GM21367 (cell line): ENCODE measurements around the gene TDRD9.
"Not testable (repeated sequence)": the region's sequence is repeated elsewhere in the genome, so short reads cannot be mapped to it uniquely, and the experiment has no call there.

Experiments
- ATAC-seq: cut with Tn5 transposase; IDR thresholded peaks from one replicate; pipeline ENCODE4 v1.9.1; 2021; ENCODE audit not compliant: unreplicated experiment

The TDRD9 gene

DNA sequence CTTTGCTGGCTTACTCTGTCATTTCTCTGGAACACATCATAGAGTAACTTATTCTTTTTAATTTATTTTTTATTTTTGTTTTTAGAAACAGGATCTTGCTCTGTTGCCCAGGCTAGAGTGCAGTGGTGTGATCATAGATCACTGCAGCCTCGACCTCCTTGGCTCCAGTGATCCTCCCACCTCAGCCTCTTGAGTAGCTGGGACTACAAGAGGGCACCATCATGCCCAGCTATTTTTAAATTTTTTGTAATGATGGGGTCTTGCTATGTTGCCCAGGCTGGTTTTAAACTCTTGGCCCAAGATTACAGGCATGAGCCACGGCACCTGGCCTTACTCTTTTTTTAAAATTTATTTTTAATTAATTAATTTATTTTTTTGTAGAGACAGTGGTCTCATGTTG lies 46.3 kb downstream of the TDRD9 start:
- no peak for ATAC-seq

DNA sequence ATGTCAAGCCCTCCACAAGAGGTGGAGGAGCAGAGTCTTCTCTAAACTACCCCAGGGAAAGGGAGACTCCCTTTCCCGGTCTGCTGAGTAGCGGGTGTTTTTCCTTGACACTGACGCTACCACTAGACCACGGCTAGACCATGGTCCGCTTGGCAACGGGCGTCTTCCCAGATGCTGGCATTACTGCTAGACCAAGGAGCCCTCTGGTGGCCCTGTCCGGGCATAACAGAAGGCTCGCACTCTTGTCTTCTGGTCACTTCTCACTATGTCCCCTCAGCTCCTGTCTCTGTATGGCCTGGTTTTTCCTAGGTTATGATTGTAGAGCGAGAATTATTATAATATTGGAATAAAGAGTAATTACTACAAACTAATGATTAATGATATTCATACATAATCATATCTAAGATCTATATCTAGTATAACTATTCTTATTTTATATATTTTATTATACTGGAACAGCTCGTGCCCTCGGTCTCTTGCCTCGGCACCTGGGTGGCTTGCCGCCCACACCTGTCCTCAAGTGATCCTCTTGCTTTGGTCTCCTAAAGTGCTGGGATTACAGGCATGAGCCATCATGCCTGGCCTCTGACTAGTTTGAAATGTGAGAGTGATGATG lies 52.5 kb downstream of the TDRD9 start:
- not testable (repeated sequence) for ATAC-seq

DNA sequence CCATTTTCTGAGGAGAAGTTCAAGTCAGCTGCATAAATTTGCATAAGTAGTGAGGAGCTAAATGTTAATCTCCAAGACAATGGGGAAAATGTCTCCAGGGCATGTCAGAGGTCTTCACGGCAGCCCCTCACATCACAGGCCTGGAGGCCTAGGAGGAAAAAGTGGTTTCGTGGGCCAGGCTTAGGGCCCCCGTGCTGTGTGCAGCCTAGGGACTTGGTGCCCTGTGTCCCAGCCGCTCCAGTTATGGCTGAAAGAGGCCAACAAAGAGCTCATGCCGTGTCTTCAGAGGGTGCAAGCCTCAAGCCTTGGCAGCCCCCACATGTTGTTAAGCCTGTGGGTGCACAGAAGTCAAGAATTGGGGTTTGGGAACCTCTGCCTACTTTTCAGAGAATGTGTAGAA lies 55.9 kb downstream of the TDRD9 start:
- ATAC-seq: no peak

DNA sequence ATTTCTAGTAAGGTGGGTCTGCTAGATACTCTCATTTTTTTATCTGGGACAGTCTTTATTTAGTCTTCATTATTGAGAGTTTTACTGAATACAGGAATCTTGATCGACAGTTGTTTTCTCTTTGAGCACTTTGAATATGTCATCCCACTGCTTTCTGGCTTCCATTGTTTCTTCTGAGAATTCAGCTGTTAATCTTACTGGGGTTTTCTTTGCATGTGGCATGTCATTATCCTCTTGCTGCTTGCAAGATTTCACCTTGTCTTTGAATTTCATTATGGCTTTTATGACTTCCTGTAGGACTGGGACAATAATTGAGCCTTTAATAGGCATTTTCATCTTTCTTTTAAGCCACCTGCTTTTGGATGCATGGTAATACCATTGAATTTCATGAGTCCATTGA lies 60.8 kb downstream of the TDRD9 start:
- no peak for ATAC-seq

DNA sequence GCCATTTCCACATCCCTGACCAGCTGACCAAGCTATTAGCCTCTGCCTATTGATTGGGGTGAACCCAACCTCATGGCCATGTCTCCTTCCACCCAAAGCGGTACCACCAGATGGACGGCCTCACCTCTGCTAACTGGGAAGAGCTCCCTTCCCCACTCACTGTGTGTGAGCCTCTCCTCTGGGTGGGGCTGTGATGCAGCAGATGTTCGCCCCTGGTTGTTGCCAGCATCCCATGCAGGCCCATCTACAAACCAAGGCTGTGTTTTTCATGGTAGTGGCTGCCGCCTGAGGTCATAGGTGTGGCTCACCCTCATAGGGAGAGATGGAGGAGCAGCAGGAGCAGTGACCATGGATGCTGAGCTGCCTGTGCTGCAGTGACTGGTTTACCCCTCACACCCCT lies 61.7 kb downstream of the TDRD9 start:
- no peak for ATAC-seq

DNA sequence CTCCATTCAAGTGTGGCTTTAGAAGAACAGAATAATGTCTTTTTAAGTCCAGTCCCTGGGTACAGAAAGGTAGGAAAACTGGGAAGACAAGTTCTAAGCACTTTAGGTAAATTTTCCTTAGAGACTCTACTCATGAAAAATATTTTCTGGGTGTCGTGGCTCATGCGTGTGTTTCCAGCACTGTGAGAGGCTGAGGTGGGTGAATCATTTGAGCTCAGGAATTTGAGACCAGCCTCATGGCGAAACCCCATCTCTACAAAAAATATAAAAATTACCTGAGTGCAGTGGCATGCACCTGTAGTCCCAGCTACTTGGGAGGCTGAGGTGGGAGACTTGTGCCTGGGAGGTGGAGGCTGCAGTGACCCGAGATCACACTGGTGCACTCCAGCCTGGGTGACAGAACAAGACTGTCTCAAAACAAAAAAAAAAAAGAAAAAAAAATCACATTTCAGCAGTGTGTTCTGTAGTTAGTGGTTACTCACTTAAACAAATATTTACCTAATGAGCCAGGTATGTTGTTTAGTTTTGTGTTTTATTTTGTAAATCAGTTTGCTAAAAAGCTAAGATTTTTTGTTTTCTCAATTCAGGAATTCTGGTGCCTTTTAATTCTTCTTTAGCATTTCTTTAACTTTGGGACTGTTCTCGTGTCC lies 66.4 kb downstream of the TDRD9 start:
- ATAC-seq: no peak

DNA sequence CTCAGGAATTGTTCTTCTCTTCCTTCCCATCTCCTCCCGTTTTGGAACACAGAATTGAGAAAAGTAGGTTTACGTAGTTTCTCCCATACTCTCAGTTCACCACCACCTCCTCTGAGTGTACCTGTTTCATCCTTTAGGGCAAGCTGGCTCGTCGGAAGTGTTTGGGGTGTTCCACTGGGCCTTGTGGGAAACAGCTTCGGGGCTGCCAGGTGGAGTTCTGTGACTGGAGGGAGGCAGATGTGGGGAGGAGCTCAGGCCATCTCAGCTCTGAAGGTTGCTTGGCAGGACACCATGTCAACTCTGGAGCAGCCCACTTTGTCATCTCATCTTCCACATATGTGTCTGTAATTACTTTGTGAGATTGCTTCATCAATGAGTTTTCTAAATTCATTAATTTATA lies 67.6 kb downstream of the TDRD9 start:
- ATAC-seq: no peak

DNA sequence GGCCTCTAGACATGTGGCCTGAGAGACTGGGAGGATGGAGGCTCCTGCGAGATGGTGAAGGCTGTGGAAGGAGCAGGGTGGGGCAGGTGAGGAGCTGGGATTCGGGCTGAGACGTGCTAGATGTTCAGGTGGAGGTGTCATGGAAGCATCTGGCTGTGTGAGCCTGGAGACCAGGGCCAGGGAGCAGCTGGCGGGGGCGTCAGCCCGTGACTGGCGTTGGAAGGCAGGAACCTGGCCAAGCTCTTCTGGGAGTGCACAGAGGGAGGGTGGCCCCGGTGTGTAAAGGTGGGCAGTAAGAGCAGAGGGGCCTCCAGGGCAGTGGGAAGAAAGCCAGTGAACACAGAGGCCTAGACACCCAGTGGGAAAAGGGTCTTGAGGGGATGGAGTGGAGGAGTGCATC lies 69.1 kb downstream of the TDRD9 start:
- no peak for ATAC-seq

DNA sequence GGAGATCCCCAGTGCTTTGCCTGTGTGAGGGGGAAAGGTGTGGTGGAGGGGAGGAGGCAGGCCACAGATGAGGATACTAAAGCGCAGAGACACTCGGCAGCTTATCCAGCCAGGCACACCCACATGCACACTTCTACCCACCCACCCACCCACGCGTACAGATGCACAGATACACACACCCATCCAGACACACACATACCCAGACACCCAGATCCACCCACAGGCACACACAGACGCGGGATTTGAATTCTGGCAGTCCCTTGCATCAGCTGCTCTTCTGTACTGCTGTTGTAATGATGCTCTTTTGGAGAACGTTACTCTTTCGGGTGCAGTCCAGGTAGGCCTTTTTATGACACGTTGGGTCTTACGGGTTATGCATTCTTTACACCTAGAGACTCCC lies 69.8 kb downstream of the TDRD9 start:
- ATAC-seq: no peak

DNA sequence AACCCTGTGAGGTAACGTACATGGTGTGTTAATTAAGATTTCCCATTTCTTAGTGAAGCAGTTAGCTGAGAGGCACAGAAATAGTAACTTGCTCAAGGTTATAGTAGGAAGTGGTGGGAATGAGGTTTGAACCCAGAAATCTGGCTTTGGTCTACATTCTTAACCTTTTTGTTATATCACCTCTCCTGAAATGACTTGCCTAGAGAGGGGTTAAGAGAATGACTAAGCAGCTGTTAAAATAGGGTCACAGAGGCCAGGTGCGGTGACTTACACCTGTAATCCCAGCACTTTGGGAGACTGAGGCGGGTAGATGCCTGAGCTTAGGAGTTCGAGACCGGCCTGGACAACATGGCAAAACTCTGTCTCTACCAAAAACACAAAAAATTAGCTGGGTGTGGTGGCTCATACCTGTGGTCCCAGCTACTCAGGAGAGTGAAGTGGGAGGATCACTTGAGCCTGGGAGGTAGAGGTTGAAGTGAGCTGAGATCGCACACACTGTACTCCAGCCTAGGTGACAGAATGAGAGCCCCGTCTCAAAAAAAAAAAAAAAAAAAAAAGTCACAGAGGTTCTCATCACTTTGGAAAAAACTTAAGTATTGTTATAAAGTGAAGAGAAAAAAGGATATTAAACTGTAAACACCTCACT lies 71.7 kb downstream of the TDRD9 start:
- ATAC-seq: no peak

DNA sequence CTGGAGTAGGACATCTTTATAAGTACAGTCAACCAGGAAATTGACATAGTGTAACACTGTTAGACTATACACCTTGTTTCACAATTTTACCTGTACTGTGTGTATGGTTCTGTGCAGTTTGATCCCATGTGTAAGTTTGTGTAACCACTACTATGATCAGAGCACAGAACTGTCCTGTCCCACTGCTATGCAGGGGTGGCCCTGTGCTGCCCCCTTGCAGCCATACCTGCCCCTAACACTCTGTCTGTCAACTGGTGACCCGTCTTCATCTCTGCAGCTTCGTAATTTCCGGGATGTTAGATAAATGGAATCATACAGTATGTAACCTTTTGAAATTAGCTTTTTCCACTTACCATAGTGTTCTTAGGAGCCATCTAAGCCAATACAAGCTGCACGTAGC lies 72.7 kb downstream of the TDRD9 start:
- no peak for ATAC-seq

DNA sequence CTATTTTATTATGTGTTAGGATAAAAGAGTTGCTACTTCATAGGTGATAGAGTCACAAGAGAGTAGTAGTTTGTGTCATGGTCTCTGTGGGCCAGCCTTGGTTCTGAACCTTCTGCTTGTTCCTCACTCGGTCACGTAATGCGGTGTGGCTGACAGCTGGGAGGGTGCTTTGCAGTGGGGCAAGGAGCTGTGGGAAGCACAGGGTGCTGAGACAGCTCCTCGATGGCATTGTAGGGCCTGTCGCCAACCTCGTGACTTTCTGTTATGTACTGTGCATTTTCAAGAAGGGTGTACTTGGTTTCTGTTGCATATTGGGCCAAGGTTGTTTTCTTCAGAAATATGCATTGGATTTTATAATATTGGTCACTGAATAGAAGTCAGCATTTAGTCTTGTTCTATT lies 75.4 kb downstream of the TDRD9 start:
- no peak for ATAC-seq

DNA sequence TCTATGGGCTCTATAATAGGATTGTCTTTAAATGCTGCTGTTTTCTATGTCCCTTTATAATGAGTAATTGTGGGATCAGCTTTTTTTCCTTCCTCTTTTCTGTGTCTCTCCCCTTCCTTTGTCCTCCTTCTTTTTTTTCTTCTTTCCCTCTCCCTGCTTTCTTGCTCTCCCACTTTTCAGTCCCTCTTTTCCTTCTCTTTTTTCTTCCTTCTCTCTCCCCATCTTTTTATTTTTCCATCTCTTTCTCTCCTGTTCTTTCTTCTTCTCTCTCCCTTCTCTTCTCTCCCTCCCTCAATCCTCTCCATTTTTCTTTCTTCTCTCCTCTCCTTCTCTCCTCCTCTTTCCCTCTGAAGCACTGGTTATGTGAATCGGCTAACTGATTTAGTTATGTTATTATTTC lies 76.6 kb downstream of the TDRD9 start:
- ATAC-seq: no peak

DNA sequence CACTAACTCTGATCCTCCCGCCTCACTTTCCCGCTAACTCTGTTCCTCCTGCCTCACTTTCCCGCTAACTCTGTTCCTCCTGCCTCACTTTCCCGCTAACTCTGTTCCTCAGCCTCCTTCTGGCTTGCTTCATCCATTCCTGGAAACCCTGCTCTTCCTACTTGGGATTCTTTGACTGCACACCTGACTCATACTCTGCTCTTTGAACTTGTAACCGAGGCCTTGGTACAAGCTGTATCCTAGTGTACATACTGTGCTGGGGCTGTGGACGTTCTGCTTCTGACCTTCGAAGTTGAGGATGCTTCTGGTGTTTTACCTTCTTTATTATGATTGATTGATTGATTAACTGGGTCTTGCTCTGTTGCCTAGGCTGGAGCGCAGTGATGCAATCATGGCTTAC lies 77.2 kb downstream of the TDRD9 start:
- ATAC-seq: no peak

DNA sequence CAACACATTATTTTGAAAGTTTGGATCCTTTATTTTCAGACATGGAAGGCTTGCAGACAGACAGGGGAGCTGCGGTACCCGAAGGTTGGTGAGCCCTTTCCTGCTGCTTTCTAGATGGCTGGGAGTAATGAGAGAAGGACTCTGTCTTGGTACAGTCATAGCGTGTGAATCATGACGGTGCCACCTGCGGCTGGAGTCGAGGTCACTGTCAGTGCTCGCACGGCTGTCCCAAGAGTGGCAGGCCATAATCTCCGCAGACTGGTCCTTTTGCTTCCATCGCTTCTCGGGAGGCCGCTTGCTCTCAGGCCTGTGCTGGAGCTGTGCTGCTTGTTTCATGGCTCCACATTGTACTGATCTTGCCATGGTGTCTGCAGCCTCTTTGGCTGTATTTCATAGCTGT lies 78.9 kb downstream of the TDRD9 start:
- ATAC-seq: no peak

DNA sequence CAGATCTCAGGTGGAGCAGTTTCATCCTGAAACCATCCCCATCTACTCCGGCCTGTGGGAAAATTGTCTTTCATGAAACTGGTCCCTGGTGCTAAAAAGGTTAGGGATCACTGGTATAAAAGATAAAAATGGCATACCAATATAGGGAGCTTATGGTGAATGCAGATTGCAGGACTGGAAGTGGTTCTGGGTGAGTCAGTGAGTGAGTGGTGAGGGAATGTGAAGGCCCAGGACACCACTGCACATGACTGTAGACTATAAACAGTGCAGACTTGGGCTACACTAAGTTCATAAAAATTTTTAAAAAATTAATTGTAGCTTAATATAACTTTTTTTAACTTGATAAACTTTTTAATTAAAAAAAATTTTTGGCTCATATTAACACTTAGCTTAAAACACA lies 81.0 kb downstream of the TDRD9 start:
- ATAC-seq: no peak

DNA sequence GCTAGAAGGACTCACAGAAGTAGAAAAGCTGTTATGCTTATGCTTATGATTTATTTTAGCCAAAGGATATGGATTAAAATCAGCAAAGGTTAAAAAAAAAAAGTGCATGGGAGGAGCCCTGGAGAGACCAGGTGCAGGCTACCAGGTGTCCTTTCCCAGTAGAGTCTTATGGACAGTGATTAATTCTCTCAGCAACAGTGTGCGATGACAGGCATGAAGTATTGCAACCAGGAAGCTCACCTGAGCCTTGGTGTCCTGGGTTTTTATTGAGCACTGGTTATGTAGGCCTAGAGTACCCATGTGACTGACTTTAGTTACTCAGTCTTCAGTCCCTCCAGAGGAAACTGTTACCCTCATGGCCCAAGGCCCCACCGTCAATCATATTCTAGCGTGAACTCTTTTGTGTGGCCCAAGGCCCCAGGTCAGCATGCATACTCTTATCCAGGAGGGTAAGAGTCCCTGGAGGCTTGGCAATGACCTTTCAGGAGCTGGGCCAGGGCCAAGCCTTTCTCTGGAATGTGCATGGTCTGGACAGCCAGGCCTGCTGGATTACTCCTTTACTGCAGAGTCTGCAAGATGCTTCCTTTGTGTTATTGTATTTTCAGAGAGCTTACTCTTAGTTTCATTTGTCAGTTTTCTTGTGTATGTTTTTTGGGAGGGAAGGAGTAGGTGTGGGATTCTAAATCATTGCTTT lies 83.7 kb downstream of the TDRD9 start:
- no peak for ATAC-seq

DNA sequence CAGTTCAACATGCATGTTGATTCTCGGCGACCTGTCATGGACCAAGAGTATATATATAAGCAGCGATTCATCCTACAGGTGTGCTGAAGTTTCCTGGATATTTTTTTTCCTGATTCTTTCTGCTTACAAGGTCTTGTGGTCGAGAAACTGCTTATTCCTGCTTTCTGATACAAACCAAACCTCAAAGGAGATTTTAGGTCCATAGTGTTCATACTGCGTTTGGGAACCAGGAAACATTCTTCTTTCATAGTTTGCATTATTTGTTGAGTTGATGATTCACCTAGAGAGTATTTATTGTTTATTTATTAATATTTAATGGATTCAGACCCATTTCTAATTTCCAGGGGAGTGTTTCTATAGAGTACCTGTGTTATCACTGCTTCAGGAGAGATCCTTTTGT lies 86.5 kb downstream of the TDRD9 start:
- ATAC-seq: no peak

DNA sequence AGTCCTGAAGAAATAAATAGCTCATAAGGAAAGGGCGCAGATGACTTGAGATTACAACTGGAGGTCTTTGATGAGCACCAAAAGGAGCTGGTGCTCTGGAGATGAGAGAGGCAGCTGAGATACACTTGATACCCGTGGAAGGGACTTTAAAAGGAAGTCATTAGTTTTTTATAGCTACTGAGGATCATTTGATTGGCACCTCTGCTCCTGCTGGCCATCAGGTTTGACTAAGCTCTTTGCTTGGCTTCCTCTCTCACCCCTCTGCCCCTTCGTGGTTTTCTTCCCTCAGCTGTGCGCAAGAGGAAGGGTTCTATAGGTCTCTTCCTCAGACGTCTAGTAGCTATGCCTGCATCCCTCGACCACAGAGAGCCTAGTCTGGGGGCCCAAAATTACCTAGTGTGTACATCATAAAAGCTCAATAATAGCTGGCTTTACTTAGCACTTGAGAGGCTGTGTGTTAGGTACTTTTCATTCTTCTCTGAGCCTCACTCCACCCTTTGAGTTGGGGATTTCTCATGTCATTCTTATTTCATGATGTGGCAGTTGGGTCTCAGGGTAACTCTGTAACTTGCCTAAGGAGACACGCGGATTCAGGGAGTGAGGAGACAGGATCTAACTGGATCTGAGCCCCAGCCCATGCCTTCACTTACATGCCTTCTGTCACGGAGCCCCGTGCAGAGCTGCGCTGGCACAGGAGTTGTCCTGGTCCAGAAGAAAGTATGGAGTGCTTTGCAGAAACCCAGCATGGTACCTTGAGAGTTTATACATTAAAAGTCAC lies 88.8 kb downstream of the TDRD9 start:
- no peak for ATAC-seq

DNA sequence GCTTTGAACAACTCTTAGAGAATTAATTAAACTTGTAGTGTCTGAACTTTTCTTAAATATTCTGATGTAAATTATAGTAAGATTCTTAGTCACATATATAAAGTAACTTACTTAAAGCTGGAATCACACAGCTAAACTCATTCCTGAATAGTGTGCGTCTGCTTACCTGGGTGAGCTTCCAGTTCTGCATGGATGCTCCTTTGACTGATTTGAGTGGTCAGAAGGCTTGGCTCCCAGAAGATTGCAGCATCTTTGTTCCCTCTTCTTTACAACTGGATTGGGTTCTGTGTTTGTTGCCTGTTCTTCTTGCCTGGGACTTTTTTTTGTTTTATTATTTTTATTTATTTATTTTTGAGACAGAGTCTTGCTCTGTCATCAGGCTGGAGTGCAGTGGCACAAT lies 90.8 kb downstream of the TDRD9 start:
- no peak for ATAC-seq

DNA sequence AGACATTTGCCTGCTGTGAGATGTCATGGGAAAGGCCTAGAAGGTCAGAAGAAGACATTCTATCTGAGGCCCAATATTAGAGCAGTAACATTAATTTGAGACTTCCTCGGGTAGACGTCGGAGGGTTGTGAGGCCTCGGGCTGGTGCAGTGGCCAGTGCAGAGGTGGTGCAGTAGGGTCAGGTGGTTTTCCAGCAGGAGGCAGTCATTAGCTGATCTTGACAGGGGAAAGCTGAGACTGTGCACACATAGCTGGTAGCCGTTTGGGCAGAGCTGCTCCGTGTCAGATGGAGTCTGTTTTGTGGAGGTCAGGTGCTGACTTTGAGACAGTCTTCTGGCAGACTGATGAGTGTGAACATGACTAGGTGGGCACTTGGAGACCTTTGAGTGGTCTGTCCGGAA lies 91.5 kb downstream of the TDRD9 start:
- ATAC-seq: no peak
